ENCODE results near the gene NTRK2.

Gene NTRK2

GRCh38 chr9:84838879-84839278 lies 169.3 kb downstream of the NTRK2 start (continued):
- no peak for TF ChIP-seq ZNF660 (tag by site-specific recombination; IDR thresholded peaks at IDR 0.05)
- TF ChIP-seq ZNF610 (tag by site-specific recombination; IDR thresholded peaks at IDR 0.05; ENCODE audit: borderline replicate concordance), result no peak
- no peak for TF ChIP-seq MYNN (tag by site-specific recombination; IDR thresholded peaks at IDR 0.05; ENCODE audit: borderline replicate concordance)
- TF ChIP-seq YY1 (tag by site-specific recombination; IDR thresholded peaks at IDR 0.05), result no peak
- TF ChIP-seq ZNF621 (tag by site-specific recombination; IDR thresholded peaks at IDR 0.05), result no peak
- TF ChIP-seq ZNF274 (IDR thresholded peaks at IDR 0.05; ENCODE audit: low read length), result no peak
- no peak for TF ChIP-seq ZNF274 (tag by site-specific recombination; IDR thresholded peaks at IDR 0.05; ENCODE audit: borderline replicate concordance)
- no peak for TF ChIP-seq ZNF391 (tag by site-specific recombination; IDR thresholded peaks at IDR 0.05; ENCODE audit: borderline replicate concordance, low read depth)
- TF ChIP-seq KLF8 (tag by site-specific recombination; IDR thresholded peaks at IDR 0.05), result no peak
- no peak for TF ChIP-seq ZNF776 (tag by site-specific recombination; IDR thresholded peaks at IDR 0.05; ENCODE audit: borderline replicate concordance)
- no peak for TF ChIP-seq ZNF560 (tag by site-specific recombination; IDR thresholded peaks at IDR 0.05; ENCODE audit: borderline replicate concordance)
- TF ChIP-seq ZNF629 (tag by site-specific recombination; IDR thresholded peaks at IDR 0.05), result 0 out of 2 replicates have a peak, but pooled peaks have one; percentile 41
- no peak for TF ChIP-seq ZNF214 (tag by site-specific recombination; IDR thresholded peaks at IDR 0.05; ENCODE audit: borderline replicate concordance)
- TF ChIP-seq ZNF529 (tag by site-specific recombination; IDR thresholded peaks at IDR 0.05; ENCODE audit: insufficient replicate concordance), result no peak
- TF ChIP-seq ZBTB1 (tag by site-specific recombination; IDR thresholded peaks at IDR 0.05), result no peak
- TF ChIP-seq ZNF549 (tag by site-specific recombination; IDR thresholded peaks at IDR 0.05), result no peak
- TF ChIP-seq FEZF1 (tag by site-specific recombination; IDR thresholded peaks at IDR 0.05), result no peak
- 0 out of 2 replicates have a peak, but pooled peaks have one; percentile 34 for TF ChIP-seq ATF2 (tag by site-specific recombination; IDR thresholded peaks at IDR 0.05; ENCODE audit: low read depth)
- TF ChIP-seq ZSCAN30 (tag by site-specific recombination; IDR thresholded peaks at IDR 0.05), result no peak
- TF ChIP-seq ZNF830 (tag by site-specific recombination; IDR thresholded peaks at IDR 0.05; ENCODE audit: low read depth), result no peak
- TF ChIP-seq ZNF221 (tag by site-specific recombination; IDR thresholded peaks at IDR 0.05; ENCODE audit: borderline replicate concordance), result no peak
- TF ChIP-seq ZXDB (tag by site-specific recombination; IDR thresholded peaks at IDR 0.05), result no peak
- TF ChIP-seq ZFP37 (tag by site-specific recombination; IDR thresholded peaks at IDR 0.05), result no peak
- no peak for TF ChIP-seq ZNF677 (tag by site-specific recombination; IDR thresholded peaks at IDR 0.05)

DNA sequence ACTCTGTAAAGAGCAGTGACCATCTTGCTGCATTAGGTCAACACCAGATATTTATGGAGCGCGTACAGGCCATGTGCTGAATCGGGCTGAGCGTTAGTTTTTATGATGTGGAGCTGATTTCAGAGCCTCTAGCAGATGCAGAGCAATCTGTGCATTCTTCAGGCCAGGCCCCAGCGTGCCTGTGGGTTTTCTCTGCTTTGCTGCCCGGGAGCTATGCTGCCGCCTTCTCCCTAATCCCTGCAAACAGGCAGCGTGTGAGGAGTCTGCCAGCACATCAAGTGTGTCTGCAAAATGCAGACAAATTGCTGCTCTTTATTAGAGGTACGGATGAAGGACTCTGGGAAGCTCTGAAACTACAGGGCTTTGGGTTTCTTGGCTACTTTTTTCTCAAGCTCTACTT lies 170.0 kb downstream of the NTRK2 start:
- Histone ChIP-seq H3K36me3 (ENCODE audit: control insufficient read depth in 2 of 2, insufficient read depth in 1 of 2, low read length in 2 of 2) (no peaks in the 10 kb centered on the region), H3K9me3 (ENCODE audit: control insufficient read depth, insufficient read depth, low read depth, low read length) (no peaks in the 10 kb centered on the region), H3K4me3 (ENCODE audit: low read depth, low read length) (no peak overlapping the region), H3K27ac (ENCODE audit: extremely low read depth, low read depth, low read length) (no peak overlapping the region), H3K4me1 (ENCODE audit: control insufficient read depth, insufficient read depth, low read length) (peaks cover 4% of the 10 kb centered on the region; the same call in 1 of the 2 replicates)
- CTCF ChIA-PET, result interaction anchor here (0.7 to 1.5 kb wide), 2 partner anchors 11 to 31 kb away, joined by 3 read pairs; no protein-coding TSS in a partner anchor
- TF ChIP-seq BCL11B (tag by site-specific recombination; IDR thresholded peaks at IDR 0.05; ENCODE audit: low read depth) (no peak), ZNF16 (tag by site-specific recombination; IDR thresholded peaks at IDR 0.05; ENCODE audit: low read depth) (no peak), ZNF211 (tag by site-specific recombination; IDR thresholded peaks at IDR 0.05; ENCODE audit: low read depth) (no peak), ZNF658 (tag by site-specific recombination; IDR thresholded peaks at IDR 0.05) (no peak), ZBTB6 (tag by site-specific recombination; IDR thresholded peaks at IDR 0.05) (no peak), ZNF266 (tag by site-specific recombination; IDR thresholded peaks at IDR 0.05; ENCODE audit: low read depth) (no peak), ZBTB17 (tag by site-specific recombination; IDR thresholded peaks at IDR 0.05) (peak; percentile 44; the same call in 1 of the 2 replicates), OSR2 (tag by site-specific recombination; IDR thresholded peaks at IDR 0.05) (peak; percentile 28; the same call in 1 of the 2 replicates), ZNF792 (tag by site-specific recombination; IDR thresholded peaks at IDR 0.05) (no peak), ZNF701 (tag by site-specific recombination; IDR thresholded peaks at IDR 0.05) (no peak)
- POLR2A ChIA-PET, result no interaction called here

Data from HEK293 (cell line).